Stimulated activated CD8-positive, alpha-beta memory T cell treated with anti-CD3 and anti-CD28 coated beads, Interleukin-7, amount 100 ng/mL, for 4 hours (primary cell): ENCODE data around the gene IL7R.
A peak's percentile ranks its signal among the peaks of the same experiment; 100 is the strongest.
"Not testable (repeated sequence)": the region's sequence is repeated elsewhere in the genome, so short reads cannot be mapped to it uniquely, and the experiment has no call there.

Source experiments
- DNase-seq, 2 donors: peaks; one replicate each; pipeline ENCODE4 v3.0.0-alpha.2; 2020; ENCODE audit warnings: low read depth in 2 of 2

Gene IL7R

DNA sequence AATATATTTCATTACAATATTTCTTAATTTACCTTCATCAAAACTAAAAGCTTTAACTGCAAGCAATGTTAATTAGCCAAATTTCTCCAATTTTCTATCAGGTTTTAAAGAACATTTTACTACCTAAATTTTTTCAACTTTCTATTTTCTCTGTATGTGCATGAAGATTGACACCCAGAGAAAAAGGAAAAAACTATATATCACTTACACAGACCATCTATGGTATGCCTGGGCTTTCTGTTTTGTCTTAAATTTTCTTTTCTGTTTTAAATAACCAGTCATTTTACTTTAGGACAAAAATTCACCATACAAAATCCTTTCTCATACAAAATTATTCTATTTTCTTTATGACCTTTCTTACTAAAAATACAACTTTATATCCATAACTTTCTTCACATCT is 13.8 kb upstream of the IL7R start:
- no peak for DNase-seq

DNA sequence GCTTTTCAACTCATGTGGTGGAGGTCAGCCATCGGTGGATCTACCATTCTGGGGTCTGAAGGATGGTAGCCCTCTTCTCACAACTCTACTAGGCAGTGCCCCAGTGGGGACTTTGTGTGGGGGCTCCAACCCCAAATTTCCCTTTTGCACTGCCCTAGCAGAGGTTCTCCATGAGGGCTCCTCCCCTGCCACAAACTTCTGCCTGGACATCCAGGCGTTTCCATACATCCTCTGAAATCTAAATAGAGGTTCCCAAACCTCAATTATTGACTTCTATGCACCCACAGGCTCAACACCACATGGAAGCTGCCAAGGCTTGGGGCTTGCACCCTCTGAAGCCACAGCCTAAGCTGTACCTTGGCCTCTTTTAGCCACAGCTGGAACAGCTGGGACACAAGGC is 11.2 kb upstream of the IL7R start:
- not testable (repeated sequence) for DNase-seq

- DNase-seq = no peak
These were observed 9.2 kb upstream of the IL7R start for GRCh38 chr5:35847491-35847890.

DNA sequence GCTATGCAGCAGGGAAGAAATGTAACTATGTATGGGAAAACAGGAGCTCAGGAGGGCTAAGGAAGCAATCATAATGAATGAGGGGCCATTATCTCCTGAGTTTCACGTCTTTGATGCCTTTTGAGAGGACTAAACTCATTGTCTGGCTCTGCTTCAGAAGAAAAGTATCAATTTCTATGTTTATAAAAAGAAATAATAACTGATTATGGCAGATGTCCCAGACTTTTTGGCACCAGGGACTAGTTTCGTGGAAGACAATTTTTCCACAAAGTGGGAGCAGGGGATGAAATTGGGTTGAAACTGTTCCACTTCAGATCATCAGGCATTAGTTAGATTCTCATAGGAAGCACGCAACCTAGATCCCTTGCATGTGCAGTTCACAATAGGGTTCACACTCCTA is 8.7 kb upstream of the IL7R start:
- no peak for DNase-seq

- DNase-seq = no peak
These were observed 6.8 kb upstream of the IL7R start for GRCh38 chr5:35849860-35850259.

DNA sequence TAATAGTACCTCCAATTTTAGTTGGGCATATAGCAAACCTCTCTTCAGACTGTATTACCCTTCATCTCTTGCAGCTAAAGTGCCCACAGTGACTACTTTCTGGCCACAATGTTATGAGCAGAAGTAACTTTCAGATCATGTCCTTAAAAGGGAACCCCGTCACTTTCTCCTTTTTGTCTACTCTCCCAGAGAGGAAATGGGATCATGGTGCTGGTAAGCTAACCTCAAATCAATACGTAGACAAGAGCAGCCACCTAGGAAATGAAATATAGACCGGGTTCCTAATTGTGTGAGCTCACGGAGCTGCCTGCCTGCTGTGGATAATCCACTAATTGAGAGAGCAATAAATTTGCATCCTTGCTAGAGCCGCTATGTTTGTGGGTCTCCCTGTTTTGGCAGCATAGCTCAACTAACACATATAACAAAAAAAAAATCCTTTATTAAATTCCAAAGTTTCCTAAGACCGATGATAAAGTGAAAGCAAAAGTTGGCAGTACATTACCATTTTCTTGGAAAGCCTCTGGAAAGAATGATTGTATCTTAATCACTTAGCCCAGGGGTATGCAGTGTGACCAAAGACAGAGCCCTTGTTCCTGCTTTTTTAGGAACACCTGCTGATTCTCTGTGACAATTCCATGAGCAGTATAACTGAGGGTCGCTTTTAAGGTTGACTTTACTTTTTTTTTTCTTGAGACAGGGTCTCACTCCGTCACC is 5.6 kb upstream of the IL7R start:
- no peak for DNase-seq

DNA sequence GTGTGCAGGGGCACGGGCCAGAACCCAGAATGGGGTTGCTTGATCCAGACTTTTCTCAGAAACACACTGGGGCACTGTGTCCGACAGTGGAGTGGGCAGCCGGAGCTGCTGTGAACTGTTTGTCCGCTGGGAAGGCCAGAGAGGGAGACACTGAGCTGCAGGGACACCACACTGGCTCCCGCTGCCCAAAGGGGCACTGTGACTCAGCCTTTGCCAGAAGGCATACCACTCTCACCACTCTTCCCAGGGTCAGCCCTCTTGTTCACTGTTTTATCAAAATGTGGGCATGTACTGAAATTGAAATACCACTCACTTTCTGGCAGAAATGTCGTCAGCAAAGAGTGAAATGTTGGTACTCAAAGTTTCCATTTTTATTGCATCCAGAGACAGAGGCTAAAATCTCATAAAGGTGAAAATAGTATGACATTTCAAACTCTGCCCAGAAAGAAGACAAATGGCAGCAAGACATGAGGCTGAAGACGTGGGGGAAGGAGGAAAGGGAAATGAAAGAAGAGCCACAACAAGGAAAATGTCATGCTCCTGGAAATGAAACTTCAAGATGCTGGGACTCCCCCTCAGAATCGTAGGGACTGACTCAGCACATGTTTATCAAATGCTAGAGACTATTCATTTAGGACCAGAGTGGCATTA is 4.5 kb upstream of the IL7R start:
- peak in 1 of 2 donors; percentile 52 for DNase-seq

DNA sequence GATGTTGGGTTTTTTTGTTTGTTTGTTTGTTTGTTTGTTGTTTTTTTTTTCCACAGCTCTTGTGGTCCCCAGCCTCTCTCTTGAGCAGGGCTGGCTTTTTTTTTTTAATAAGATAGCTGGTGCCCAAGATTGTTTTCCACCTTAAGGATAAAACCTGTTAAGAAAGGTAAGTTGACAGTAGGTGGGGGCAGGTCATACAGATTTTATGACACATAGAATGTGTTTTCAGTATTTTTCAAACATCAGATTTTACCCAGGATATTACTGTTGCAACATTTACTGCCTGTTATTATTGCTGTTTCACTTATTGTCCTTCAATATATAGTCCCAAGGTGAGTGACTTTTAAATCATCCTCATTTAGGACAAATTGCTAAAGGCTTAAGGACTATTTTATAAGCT is 3.9 kb upstream of the IL7R start:
- no peak for DNase-seq

DNA sequence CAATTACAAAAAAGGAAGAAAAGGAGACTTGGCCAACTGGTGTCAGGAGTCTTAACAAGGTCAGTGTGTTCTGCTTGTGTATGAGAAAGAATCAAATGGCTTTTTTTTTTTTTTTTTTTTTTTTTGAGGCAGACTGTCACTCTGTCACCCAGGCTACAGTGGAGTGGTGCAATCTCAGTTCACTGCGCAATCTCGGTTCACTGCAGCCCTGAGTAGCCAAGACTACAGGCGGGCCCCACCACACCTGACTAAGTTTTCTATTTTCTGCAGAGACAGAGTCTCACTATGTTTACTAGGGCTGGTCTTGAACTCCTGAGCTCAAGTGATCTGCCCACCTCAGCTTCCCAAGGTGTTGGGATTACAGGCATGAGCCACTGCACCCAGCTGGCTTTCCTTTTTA is 3.1 kb upstream of the IL7R start:
- peak; percentile 37 to 41 for DNase-seq

DNA sequence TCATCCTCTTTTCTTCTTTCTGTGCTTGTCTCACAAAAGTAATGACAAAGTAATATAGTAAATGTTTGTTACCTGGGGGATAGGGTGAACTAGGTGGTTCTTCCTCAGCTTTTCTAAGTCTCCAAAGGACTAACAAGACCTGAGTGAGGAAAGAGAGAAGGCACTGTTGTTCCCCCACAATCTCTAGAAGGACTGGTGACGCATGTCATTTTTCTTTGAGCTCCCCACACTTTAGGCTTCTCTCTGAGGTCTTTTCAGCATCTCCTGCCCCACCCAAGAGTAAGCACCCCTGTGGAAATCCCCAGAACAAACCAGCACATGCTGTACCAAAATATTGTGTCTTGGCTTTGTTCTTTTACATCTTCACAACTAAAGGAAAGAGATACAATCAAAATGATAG is 2.4 kb upstream of the IL7R start:
- DNase-seq = peak; percentile 47 to 71

DNA sequence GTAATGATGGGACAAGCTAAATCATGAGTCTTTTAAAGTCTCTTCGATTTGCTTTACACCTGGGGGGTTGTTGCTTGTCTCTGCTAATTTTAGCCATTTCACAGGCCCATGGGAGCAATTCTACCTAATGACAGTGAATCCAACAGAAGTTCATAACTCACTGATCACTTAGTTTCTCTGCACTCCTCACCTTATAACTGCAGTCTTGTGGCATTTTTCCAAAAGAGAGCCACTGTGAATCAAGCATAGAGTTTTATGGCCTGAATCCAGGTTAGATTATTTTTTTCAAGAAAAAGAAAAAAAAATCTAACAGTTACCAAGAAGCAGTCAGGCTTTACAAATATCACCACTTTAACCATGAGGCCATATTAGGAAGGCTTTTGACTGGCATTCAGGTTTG is 1.5 kb upstream of the IL7R start:
- DNase-seq = no peak

DNA sequence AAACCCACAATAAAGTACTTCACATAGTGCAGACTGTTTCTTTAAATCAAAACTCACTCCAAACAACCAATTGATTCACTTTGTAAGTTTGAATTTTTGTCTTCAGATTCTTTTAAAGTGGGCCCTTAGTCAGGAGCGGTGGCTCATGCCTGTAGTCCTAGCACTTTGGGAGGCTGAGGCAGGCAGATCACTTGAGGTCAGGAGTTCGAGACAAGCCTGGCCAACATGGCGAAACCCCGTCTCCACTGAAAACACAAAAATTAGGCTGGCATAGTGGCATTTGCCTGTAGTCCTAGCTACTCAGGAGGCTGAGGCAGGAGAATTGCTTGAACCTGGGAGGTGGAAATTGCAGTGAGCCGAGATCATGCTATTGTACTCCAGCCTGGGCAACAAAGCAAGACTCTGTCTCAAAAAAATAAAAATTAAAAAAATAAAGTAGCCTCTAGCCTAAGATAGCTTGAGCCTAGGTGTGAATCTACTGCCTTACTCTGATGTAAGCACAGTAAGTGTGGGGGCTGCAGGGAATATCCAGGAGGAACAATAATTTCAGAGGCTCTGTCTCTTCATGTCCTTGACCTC is 416 bp upstream of the IL7R start:
- not testable (repeated sequence) for DNase-seq

DNA sequence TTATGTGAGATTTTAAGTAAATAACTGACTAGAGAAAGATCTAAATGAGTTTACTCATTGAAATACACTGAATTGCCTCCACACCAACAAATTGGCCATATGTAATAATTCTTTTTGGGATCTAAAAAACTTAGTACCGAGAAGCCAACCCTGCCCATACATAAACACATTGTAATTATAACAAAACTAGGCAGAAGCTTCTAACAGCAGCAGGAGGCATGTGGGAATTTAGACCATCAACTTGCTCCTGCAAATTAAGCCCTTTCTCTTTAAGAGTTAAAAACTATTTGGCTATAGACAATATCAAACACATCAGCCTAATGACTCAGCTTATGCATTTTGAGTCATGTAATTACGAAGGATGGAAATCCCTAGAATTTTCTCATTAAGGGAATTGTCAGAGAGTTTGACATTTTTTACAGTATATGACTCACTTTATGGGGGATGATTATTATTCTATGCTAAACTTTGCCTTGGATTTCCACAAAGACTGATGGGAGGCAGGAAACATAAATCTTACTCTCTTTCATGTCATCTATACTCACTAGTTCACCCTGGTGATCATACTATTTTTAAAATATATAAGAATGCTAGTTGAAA is 1.0 kb downstream of the IL7R start:
- DNase-seq = no peak

- DNase-seq = no peak
These were observed 2.5 kb downstream of the IL7R start for GRCh38 chr5:35859101-35859661.

GRCh38 chr5:35860686-35861085 is 4.0 kb downstream of the IL7R start:
- DNase-seq = no peak

DNA sequence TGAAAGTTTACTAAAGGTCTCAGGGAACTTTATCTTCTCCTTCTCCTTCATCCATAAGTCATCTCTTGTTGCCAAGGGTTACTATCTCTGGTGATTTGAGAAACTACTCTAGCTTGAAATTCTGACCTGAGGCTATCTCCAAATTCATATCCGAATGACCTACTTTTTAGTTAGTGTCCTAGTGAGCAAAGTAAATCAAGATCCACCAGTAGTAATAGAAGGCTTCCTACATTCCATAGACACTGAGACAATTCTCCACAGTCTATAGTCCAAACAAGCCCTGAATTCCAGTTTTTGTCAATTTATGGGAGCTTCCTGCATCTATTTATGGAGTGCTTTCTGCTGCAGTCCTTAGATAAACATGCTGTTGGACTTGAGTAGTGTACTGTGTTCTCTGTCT is 5.0 kb downstream of the IL7R start:
- DNase-seq = no peak

- no peak for DNase-seq
These were observed 5.4 kb downstream of the IL7R start for GRCh38 chr5:35862126-35862525.

DNA sequence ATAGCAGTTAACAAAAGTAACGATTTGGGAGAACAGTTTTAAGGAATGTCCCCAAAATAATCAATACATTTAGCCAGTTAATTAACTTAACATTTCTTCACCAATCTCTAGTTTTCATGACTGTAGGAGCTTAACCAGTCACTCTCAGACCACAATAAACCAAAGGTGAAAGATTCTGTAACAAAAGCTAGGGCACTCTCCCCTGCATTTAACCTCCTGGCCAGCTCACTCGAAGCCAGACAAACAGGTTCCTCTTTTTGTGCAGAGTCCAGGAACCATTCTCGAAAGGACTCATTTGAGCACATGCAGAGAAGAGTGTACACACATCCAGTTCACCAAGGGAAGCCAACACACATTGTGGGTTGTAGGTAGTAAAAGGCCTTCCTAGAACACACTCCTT is 6.5 kb downstream of the IL7R start:
- DNase-seq = no peak

DNA sequence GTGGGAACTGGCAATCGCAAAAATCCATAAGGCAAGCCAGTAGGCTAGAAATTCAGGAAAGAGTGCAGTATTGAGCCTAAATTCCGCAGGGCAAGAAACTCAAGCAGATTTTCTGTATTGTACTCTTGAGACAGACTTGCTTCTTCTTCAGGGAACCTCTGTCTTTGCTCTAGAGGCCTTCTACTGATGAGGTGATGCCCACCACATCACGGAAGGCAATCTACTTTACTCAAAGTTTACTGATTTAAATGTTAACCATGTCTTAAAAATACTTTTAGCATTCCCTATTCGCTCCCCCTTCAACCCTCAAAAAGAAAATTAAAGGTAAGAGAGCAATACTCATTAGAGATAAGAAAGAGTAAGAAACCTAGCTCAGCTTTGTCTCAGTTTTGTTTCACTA is 11.3 kb downstream of the IL7R start:
- DNase-seq = no peak

DNA sequence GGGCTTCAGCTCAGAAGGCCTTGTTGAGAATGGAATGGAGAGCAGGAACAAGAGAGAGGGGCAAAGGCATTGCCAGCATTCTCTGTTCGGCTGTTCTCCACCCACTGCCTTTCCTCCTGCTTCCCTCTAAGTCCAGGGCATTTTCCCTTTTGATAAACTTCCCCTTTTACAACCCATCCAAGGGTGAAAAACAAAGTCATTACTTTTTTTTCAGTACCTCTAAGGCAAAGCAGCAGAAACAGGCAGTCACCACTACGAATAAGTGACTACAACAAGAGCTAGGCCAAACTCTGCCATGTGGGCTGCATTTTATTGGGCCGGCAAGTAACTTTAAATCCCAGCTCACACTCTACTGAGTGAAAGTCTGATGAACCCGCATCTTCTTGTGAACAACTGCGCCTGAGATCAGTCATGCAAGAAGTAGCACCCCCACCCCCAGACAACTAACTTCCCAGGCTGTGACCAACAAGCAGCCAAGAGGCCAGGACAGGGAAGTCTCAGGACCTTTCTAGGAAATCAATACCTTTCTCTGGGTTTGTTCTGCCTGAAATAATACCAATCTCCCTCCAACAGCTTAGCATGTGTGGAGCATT is 13.1 kb downstream of the IL7R start:
- no peak for DNase-seq

- DNase-seq = no peak
These were observed 13.9 kb downstream of the IL7R start for GRCh38 chr5:35870605-35871004.

GRCh38 chr5:35876454-35876853 is 19.8 kb downstream of the IL7R start:
- DNase-seq = no peak
